GM23338 (cell line): Measurements from ENCODE around the gene SFMBT2.

Source experiments
- CREB1 ChIP-seq: fragments of 250-450 bp; sonication (Bioruptor Pico); IDR thresholded peaks from 2 replicates; pipeline ENCODE4 v1.5.0; 2020; ENCODE audit warnings: low read depth, mild to moderate bottlenecking, moderate library complexity
- CTCF ChIP-seq, 2 experiments: fragments of 200-600 bp in 1 of 2; sonication (generic) in 1 of 2; conservative IDR thresholded peaks; 2 replicates each; pipeline versions ENCODE4 v1.5.1 to v1.6.1; 2016 to 2017; ENCODE audit warnings: antibody characterized with exemption in 2 of 2, low read depth in 2 of 2, mild to moderate bottlenecking in 2 of 2, moderate library complexity in 1 of 2
- ETS1 ChIP-seq: IDR thresholded peaks from 2 replicates; pipeline ENCODE4 v1.6.1; 2016; ENCODE audit warnings: antibody characterized with exemption
- EZH2 ChIP-seq: fragments of 200-600 bp; sonication (generic); IDR thresholded peaks from one replicate; pipeline ENCODE4 v1.8.0; 2017; ENCODE audit warnings: antibody characterized with exemption, mild to moderate bottlenecking, low read depth; ENCODE audit not compliant: unreplicated experiment
- EZH2phosphoT487 ChIP-seq: fragments of 200-600 bp; sonication (generic); IDR thresholded peaks from one replicate; pipeline ENCODE4 v1.8.1; 2018; ENCODE audit warnings: antibody characterized with exemption; ENCODE audit not compliant: unreplicated experiment
- JUNB ChIP-seq: IDR thresholded peaks from one replicate; pipeline ENCODE4 v1.6.1; 2016; ENCODE audit warnings: antibody characterized with exemption; ENCODE audit not compliant: unreplicated experiment
- NANOG ChIP-seq: IDR thresholded peaks from 2 replicates; pipeline ENCODE4 v1.6.1; 2016; ENCODE audit warnings: antibody characterized with exemption, borderline replicate concordance
- POLR2AphosphoS5 ChIP-seq: IDR thresholded peaks from 2 replicates; pipeline ENCODE4 v1.6.1; 2016; ENCODE audit warnings: antibody characterized with exemption, low read depth
- REST ChIP-seq: IDR thresholded peaks from one replicate; pipeline ENCODE4 v1.6.1; 2018; ENCODE audit warnings: antibody characterized with exemption; ENCODE audit not compliant: unreplicated experiment

- TF ChIP-seq EZH2 (no peak), CTCF (conservative IDR thresholded peaks at IDR 0.05; ENCODE audit: low read depth in 2 of 2) (no peak), CREB1 (CRISPR knock-in tag) (no peak), POLR2AphosphoS5 (no peak), JUNB (no peak), NANOG (no peak), EZH2phosphoT487 (no peak), REST (no peak), ETS1 (no peak)
Observed at GRCh38 chr10:7267142-7267541, 143.7 kb downstream of the SFMBT2 start.
